GM18526 (cell line): ENCODE measurements around the gene OR1L8.
"Not testable (repeated sequence)": the region's sequence is repeated elsewhere in the genome, so short reads cannot be mapped to it uniquely, and the experiment has no call there.

Experiments
- POLR2A ChIP-seq: IDR thresholded peaks from 3 replicates; pipeline ENCODE4 v1.6.1; 2011; ENCODE audit not compliant: insufficient read length; ENCODE audit errors: extremely low read depth

The OR1L8 gene, protein sequence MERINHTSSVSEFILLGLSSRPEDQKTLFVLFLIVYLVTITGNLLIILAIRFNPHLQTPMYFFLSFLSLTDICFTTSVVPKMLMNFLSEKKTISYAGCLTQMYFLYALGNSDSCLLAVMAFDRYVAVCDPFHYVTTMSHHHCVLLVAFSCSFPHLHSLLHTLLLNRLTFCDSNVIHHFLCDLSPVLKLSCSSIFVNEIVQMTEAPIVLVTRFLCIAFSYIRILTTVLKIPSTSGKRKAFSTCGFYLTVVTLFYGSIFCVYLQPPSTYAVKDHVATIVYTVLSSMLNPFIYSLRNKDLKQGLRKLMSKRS

DNA sequence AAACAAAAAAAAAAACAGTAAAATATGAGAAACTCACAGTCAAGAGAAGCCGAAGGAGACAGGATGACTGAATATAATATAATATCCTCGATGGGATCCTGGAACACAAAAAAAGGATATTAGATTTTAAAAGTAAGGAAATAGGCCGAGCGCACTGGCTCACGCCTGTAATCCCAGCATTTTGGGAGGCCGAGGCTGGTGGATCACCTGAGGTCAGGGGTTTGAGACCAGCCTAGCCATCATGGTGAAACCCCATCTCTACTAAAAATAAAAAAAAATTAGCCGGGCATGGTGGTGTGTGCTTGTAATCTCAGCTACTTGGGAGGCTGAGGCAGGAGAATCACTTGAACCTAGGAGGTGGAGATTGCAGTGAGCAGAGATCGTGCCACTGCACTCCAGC, at the start of gene OR1L8:
Gene OR1L8 (minus strand): TSS at position 101 of the 400 bp plus-strand sequence. CDS start 14,907 bp downstream, outside the sequence.
- not testable (repeated sequence) for TF ChIP-seq POLR2A

DNA sequence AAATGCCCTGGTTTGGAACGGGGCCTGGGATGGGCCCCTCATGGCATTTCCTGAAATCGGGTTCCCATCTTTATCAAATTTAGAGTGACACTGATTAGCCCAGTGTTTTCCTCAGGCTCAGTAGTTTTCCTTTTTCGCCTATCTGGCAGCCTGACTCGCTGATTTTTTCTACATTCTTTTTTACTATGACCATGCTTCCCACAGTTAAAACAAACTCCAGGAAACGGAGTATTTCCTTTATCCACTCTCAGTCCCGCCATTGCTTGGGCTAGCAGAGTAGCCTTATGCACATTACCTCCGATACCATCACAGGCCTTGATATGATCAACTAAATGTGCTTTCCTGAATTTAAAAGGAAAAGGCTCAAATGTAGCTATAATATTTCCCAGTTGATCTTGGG, 36.8 kb upstream of the OR1L8 start:
- TF ChIP-seq POLR2A: no peak

DNA sequence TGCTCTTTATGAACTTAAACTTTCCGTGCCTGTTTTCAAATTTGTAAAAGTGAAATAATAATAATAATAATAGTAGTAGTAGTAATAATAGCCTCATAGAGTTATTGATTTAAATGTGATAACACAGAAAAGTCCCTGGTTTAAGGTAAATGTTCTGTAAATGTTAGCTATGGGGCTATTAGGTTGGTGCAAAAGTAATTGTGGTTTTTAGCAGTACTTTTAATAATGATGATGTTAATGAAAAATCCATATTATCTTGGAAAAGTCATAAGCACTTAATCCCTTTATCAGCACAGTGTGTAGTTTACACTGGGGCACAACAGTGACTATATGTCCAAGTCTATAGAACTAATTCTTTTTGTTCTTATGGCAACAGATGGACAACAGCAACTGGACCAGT, 31.2 kb upstream of the OR1L8 start, which contains the start of gene OR1Q1:
Gene OR1Q1 (plus strand): TSS at position 377 of the 400 bp plus-strand sequence. CDS start 0 bp downstream, at position 377.
- TF ChIP-seq POLR2A: no peak

DNA sequence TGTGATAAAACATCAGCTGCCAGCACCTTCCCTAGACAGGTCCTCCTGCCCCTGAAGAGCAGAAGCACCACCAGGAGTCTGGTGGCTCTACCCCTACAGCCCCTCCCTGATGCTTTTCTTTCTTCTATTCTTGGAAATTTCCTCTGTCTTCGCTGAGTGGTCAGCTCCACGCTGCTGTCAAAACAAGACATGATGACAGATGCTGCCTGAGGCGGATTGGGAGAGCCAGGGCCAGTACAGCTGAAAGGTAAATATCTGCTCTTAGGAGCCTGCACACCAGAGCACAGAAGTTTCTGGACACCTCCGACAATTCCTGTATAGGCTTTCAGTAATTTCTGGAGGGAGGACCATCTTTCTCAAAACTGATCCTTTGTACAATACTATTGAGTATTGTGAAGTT, 26.6 kb upstream of the OR1L8 start:
- TF ChIP-seq POLR2A: no peak

DNA sequence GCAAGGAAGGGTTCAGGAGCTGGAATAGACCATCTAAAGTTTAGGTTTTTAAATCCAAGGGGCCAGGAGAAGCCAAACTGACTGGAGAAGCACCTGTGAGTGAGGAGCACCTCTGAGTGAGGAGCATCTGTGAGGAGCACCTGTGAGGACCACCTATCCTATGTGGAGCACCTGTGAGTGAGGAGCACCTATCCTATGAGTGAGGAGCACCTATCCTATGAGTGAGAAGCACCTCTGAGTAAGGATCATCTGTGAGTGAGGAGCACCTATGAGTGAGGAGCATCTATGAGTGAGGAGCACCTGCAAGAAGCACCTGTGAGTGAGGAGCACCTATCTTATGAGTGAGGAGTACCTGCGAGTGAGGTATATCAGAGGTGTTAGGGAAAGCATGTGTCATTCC, 23.4 kb upstream of the OR1L8 start:
- TF ChIP-seq POLR2A: no peak

DNA sequence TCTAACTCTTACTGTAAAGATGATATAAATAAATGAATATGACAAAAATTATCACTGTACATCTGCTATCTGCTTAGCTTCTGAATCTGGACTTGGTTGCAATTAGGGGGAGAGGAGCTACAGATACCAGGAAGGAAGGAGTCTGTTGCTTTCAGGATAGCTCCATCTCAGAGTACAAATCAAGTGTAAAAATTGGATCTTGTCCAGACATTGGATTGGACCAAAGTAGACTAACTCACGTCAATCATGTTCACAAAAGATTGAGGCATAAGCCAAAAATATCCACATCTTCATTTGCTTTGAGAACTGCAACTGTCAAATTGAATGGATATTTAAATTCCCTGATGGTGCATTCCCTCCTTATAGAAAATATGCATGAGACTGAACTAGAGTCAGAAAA, 22.5 kb upstream of the OR1L8 start:
- TF ChIP-seq POLR2A: no peak

DNA sequence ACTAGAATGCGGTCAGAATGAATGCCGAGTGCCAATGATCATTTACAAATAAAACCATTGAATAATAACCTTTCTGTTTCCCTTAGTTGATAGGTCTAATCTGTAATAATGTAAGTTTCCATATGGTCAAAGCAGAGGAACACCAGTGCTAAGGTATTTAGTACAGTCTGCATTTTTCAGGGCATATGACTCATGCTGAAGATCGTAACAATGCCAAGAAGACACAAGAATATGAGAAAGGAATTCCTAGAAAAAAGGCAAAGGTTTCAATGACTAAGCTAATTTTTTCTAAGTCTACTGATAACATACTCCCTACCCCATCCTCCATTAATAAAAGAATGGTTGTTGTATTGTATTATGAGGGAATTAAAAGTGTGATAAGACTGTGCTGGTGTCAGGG, 2.8 kb downstream of the OR1L8 start:
- no peak for TF ChIP-seq POLR2A

DNA sequence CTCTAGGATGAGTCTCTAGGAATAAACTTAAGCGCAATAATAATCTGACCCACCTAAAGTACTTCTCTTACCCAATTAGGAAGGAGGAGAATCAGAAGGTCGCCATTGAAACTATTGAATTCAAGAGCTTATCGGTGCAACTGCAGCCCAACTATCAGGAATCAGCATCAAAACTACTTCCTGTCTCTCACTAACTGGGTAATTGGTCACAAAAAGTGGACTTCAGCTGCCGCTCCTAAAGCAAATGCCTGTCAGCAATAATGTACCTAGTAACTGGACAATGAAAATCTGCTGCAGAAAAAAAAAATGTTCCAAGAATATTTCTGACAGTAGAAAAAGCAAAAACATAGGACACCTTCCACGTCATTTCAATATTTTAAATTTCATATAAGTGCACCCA, 3.3 kb downstream of the OR1L8 start:
- no peak for TF ChIP-seq POLR2A

DNA sequence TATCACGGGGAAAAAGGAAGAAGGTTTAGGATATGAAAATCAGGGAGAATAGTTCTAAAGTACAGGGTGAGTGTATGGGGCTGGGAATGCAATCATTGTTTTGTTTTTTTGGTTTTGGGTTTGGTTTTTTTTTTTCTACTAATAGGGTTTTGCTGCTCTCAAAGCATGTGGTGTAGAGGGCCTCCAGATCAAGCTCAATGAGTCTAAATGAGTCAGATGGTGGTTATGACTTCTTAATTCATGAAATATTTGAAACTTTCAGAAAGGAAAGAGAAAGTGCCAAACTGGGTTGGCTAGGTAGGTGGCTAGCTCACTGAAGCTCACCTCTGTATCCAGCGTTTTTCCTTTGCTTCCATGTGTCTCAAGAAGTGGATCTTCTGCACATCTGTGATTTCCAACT, 10.7 kb downstream of the OR1L8 start:
- TF ChIP-seq POLR2A: no peak

DNA sequence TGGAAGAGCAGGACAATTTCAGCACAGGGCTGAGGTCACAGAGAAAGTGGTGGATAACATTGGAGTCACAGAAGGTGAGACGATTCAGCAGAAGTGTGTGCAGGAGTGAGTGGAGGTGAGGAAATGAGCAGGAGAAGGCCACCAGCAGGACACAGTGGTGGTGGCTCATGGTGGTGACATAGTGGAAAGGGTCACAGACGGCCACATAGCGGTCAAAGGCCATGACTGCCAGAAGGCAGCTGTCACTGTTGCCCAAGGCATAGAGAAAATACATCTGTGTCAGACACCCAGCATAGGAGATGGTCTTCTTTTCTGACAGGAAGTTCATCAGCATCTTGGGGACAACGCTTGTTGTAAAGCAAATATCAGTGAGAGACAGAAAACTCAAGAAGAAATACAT, 15.3 kb downstream of the OR1L8 start:
- no peak for TF ChIP-seq POLR2A

DNA sequence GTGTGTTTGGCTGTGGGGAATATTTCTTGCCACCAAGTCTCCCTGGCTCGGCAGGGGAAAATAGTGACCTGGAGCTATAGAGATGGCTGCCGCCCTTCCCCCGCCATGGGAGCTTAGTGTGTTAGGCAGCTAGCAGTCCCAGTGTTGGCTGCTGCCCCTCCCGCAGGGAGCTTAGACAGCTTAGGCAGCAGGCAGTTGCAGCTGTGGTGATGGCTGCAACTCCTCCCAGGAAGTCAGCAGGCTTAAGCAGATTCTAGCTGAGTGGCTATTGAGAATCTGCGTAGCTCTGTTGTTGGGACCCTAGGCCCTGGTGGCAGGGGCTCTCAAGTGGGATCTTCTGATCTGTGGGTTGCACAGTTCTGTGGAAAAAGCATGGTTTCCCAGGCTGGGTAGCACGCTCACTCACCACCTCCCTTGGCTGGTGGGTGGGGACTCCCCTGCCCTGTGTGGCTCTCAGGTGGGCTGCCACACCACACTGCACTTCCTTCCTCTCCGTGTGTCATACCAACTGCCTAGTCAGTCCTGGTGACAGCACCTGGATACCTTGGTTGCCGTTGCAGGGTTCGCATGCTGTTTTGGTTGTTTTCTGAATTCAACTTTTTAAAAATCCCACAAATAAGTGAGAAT, 20.9 kb downstream of the OR1L8 start:
- no peak for TF ChIP-seq POLR2A

DNA sequence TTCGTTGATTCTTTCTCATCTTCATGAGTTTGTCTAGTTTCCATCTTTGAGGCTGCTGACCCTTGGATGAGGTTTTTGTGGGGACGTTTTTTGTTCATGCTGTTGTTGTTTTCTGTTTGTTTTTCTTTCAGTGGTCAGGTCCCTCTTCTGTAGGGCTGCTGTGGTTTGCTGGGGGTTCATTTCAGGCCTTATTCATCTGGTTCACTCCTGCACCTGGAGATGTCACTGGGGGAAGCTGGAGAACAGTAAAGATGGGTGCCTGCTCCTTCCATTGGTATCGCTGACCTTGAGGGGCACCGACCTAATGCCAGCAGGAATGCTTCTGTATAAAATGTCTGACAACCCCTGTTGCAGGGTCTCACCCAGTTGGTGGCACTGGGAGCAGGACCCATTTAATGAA, 21.7 kb downstream of the OR1L8 start:
- TF ChIP-seq POLR2A: no peak

DNA sequence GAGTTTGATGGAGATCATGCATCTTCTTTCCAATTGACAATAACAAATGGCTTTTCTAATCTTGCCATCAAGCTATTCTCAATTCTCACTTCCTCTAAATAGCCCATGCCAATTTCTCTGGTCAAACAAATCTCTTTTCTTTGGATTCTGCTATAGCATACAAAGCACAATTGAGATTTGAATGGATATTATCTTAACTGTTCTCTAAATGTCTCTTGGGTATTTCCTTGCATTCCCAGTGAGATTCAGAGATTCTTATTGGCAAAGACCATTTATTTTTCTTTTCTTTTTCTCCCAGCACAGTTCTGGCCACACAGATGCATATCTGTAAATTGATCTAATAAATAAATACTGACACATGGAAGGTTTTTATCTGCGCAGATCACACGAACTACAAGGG, 30.4 kb downstream of the OR1L8 start, which contains the start of gene OR1N2:
Gene OR1N2 (plus strand): TSS at position 301 of the 400 bp plus-strand sequence. CDS start 100 bp downstream, outside the sequence.
- no peak for TF ChIP-seq POLR2A

DNA sequence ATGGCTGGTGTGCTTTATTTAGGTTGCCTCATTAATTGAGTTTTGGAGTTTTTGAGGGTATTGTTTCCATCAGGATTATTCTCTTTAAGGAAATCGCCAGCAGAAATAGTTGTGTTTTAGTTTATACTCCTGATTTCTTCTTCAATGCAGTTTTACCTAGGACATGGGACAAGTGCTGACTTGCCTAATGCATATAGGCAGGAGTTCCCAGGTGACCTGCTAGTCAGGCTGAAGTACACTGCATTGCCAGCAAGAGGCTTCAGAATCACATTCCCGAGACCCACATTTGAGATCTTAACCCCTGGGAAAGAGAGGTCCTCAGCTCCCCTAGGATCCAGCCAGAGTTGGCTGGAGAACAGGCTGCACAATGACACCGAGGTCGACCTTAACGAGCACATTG, 31.8 kb downstream of the OR1L8 start:
- no peak for TF ChIP-seq POLR2A

DNA sequence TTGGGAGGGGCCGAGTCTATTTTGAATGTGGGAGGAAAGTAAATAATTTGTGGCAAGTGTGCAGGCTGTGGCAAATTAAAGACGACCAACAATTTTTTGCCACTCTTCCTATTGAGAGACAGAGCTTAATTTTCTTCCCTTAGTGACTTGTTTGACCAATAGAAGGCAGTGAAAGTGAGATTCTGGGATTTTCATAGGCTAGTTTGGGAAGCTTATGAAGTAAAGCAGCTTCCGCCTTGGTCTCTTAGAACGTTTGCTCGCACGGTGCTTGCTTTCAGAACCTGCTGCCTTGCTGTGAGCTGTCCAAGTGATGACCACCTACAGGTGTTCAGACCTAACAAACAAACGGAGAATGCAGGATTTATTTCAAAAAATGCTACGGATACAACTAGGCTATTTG, 37.0 kb downstream of the OR1L8 start:
- no peak for TF ChIP-seq POLR2A

DNA sequence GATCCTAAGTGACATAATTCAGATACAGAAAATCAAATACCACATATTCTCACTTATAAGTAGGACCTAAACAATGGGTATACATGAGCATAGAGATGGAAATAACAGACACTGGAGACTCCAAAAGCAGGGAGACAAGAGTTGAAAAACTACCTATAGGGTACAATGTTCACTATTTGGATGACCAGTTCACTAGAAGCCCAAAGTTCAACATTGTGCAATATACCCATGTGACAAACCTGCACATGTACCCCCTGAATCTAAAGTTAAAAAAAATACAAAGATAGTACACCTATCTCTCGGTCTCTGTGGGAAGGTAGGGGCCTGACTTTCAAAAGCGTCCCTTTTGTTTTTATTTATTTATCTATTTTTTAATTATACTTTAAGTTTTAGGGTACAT, 44.4 kb downstream of the OR1L8 start:
- TF ChIP-seq POLR2A: no peak

DNA sequence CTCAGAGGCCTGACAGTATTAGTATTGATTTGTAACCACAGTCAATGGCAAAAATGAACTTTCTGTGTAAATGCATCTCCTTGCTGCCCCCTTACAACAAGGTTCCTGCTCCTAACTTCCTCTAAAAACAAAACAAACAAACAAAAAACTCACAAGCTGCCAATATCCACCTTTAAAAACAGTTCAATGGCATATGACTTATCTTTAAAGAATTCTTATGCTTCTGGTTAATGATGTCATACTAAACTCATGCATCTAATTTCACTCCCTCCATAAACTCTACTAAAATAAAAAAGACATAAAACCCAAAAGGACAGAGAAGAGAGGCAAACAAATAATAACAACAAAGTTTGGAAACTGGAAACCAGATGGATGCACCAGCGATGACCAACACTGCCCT, 47.0 kb downstream of the OR1L8 start:
- TF ChIP-seq POLR2A: no peak
